GM23248 (cell line): Measurements from ENCODE around the gene TUBGCP6. TPM values are rescaled to one million over a fixed set of nuclear protein-coding genes. Genes with fewer than 3 reads are reported as not detected.

Source experiments
- DNase-seq: peaks from one replicate; pipeline ENCODE4 v3.0.0-alpha.2; 2015
- H2AFZ ChIP-seq: fragments of 200-600 bp; sonication (generic); 2 replicates; pipeline ENCODE4 v1.6.1; 2016; ENCODE audit warnings: antibody characterized with exemption
- H3F3A ChIP-seq: fragments of 200-600 bp; sonication (generic); 2 replicates; pipeline ENCODE4 v1.6.1; 2016; ENCODE audit warnings: mild to moderate bottlenecking, antibody characterized with exemption, mixed run types; ENCODE audit not compliant: insufficient read depth
- H3K27ac ChIP-seq: fragments of 200-600 bp; sonication (generic); 2 replicates; pipeline ENCODE4 v1.5.1; 2016; ENCODE audit warnings: mild to moderate bottlenecking
- H3K27me3 ChIP-seq: fragments of 200-600 bp; sonication (generic); replicated peaks from 2 replicates; pipeline ENCODE4 v1.6.1; 2016; ENCODE audit warnings: mild to moderate bottlenecking; ENCODE audit not compliant: insufficient read depth
- H3K36me3 ChIP-seq: fragments of 200-600 bp; sonication (generic); 2 replicates; pipeline ENCODE4 v1.6.1; 2016; ENCODE audit warnings: low read depth, mild to moderate bottlenecking
- H3K4me1 ChIP-seq: fragments of 200-600 bp; sonication (generic); 2 replicates; pipeline ENCODE4 v1.6.1; 2016; ENCODE audit warnings: mild to moderate bottlenecking; ENCODE audit not compliant: insufficient read depth
- H3K4me2 ChIP-seq: fragments of 200-600 bp; sonication (generic); one replicate; pipeline ENCODE4 v1.6.1; 2016; ENCODE audit warnings: mild to moderate bottlenecking; ENCODE audit not compliant: unreplicated experiment
- H3K4me3 ChIP-seq: fragments of 200-600 bp; sonication (generic); 2 replicates; pipeline ENCODE4 v1.5.1; 2016; ENCODE audit warnings: mild to moderate bottlenecking
- H3K79me2 ChIP-seq: fragments of 200-600 bp; sonication (generic); 2 replicates; pipeline ENCODE4 v1.6.1; 2016; ENCODE audit warnings: mild to moderate bottlenecking; ENCODE audit not compliant: insufficient read depth
- H3K9ac ChIP-seq: fragments of 200-600 bp; sonication (generic); 2 replicates; pipeline ENCODE4 v1.6.1; 2016; ENCODE audit warnings: mild to moderate bottlenecking
- H3K9me2 ChIP-seq: fragments of 200-600 bp; sonication (generic); 2 replicates; pipeline ENCODE4 v1.6.1; 2016; ENCODE audit warnings: mixed run types, mild to moderate bottlenecking, moderate library complexity; ENCODE audit not compliant: insufficient read depth
- H3K9me3 ChIP-seq: fragments of 200-600 bp; sonication (generic); one replicate; pipeline ENCODE4 v1.6.1; 2017; ENCODE audit warnings: low read depth
- H4K20me1 ChIP-seq: fragments of 200-600 bp; sonication (generic); 2 replicates; pipeline ENCODE4 v1.6.0; 2016; ENCODE audit not compliant: insufficient read depth
- EZH2 ChIP-seq: fragments of 200-600 bp; sonication (generic); IDR thresholded peaks from 2 replicates; pipeline ENCODE4 v1.6.1; 2018; ENCODE audit warnings: antibody characterized with exemption, mild to moderate bottlenecking; ENCODE audit not compliant: insufficient read depth, poor library complexity, severe bottlenecking
- EZH2phosphoT487 ChIP-seq: fragments of 200-600 bp; sonication (generic); IDR thresholded peaks from 2 replicates; pipeline ENCODE4 v1.6.1; 2018; ENCODE audit warnings: antibody characterized with exemption, moderate library complexity, mild to moderate bottlenecking, low read depth; ENCODE audit not compliant: insufficient read depth
- WGBS, 2 experiments: methylation state at CpG; one replicate each; pipeline ENCODE4 v1.1.6; 2015 to 2017; ENCODE audit warnings: low lambda C conversion rate in 2 of 2, low coverage in 1 of 2; ENCODE audit errors: missing lambda C conversion rate in 2 of 2; 5-methylcytosine and 5-hydroxymethylcytosine counted together
- in situ Hi-C: fragments of 300-500 bp; cut with MboI; formaldehyde crosslinking; loops from 2 replicates; pipeline ENCODE4 v1.15.0; 2020
- polyA plus RNA-seq: library from polyadenylated mRNA; unstranded; fragments of >200 nt; fragmentation: Nextera tagmentation; extraction: Ambion mirVana; gene quantifications from 2 replicates; pipeline ENCODE4 v1.2.1, GENCODE V29; 2016
- total RNA-seq: library from RNA; depleted of rRNA; stranded (reverse); fragments of >200 nt; shearing (Covaris generic); gene quantifications from 2 replicates; pipeline ENCODE4 v1.2.3, GENCODE V29; 2014

TUBGCP6 gene
- total and polyA plus RNA-seq, 2 experiments from 2014 or later: 16.6 to 32.0 TPM

DNA sequence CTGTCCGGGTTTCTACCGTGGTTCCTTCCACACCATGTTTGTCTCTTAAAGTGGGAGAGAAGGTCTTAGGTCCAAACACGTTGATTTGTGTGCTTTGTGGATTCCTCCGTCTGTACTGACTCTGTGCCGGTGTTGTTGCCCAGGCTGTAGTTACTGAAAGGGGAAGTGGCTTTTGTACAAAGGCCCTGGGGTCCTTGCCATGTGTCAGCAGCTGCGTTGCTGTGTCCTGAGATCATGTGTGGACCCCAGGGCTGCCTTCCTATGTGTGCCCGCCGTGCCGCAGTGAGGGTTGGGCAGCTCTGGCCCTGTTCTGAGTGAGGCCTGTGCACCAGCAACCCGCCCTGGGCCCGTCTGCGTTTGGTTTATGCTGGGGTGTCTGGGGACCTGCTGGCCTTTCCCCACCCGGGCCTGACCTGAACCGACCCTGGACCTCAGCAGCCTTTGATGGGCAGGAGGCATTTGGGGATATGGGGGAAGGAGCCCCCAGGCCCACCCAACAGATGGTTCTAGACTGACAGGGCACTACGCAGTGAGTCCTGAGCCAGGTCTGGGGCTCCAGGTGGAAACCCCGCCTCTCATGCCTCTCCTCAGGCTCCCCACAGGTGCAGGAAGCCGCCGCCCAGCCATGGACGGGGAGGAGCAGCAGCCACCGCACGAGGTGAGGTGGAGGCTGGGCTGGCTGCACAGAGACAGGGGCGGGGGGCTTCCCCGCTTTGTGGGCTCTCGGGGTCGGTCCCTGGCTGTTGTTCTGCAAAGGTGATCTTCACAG, 52.2 kb downstream of the TUBGCP6 start:
- Histone ChIP-seq H3K79me2 (peaks cover 55% of the 10 kb centered on the region), H4K20me1 (no peaks in the 10 kb centered on the region), H3K9me3 (no peaks in the 10 kb centered on the region), H3K4me3 (no peak overlapping the region), H3K36me3 (no peaks in the 10 kb centered on the region), H3K9ac (no peak overlapping the region), H3K27ac (no peak overlapping the region), H3K4me1 (no peaks in the 10 kb centered on the region), H3K9me2 (no peaks in the 10 kb centered on the region), H3K27me3 (no peaks in the 10 kb centered on the region), H2AFZ (no peak overlapping the region), H3F3A (no peaks in the 10 kb centered on the region), H3K4me2 (no peak overlapping the region)
- no peak for TF ChIP-seq EZH2
- no peak for TF ChIP-seq EZH2phosphoT487
- 86 to 87% methylated on average over 21 to 25 of the region's 25 CpGs for WGBS, 2 experiments
- in situ Hi-C loops: no loop called here
- no peak for DNase-seq

- H3K4me2 ChIP-seq: peak overlapping the region; percentile 58
- no peaks in the 10 kb centered on the region for H3K9me2 ChIP-seq
- H3F3A ChIP-seq: no peaks in the 10 kb centered on the region
- H4K20me1 ChIP-seq: no peaks in the 10 kb centered on the region
- in situ Hi-C loops: no loop called here
- H3K4me1 ChIP-seq: 0 out of 2 replicates have a peak, but pooled peaks cover 5% of the 10 kb centered on the region
- peak overlapping the region; percentile 29 for H3K27ac ChIP-seq
- peaks cover 70% of the 10 kb centered on the region for H3K79me2 ChIP-seq
- peak overlapping the region; percentile 60 for H3K4me3 ChIP-seq
- H3K9me3 ChIP-seq: no peaks in the 10 kb centered on the region
- no peak for TF ChIP-seq EZH2phosphoT487
- TF ChIP-seq EZH2: no peak
- H3K27me3 ChIP-seq: no peaks in the 10 kb centered on the region
- no peak for DNase-seq
- 84 to 88% methylated on average over 17 of the region's 18 CpGs for WGBS, 2 experiments
- H3K9ac ChIP-seq: peak overlapping the region; percentile 71
- no peak overlapping the region for H2AFZ ChIP-seq
- H3K36me3 ChIP-seq: no peaks in the 10 kb centered on the region
Measured at GRCh38 chr22:50190941-50191741, 53.7 kb downstream of the TUBGCP6 start.

GRCh38 chr22:50190182-50190940, 54.5 kb downstream of the TUBGCP6 start:
- Histone ChIP-seq H3K9me3 (no peaks in the 10 kb centered on the region), H3K79me2 (peaks cover 71% of the 10 kb centered on the region), H3K27ac (peak overlapping the region; percentile 29), H3K4me1 (0 out of 2 replicates have a peak, but pooled peaks cover 5% of the 10 kb centered on the region), H3K9ac (peak overlapping the region; percentile 71), H3K4me2 (peak overlapping the region; percentile 58), H3K4me3 (peak overlapping the region; percentile 60), H4K20me1 (no peaks in the 10 kb centered on the region), H3K9me2 (no peaks in the 10 kb centered on the region), H3K27me3 (no peaks in the 10 kb centered on the region), H3K36me3 (no peaks in the 10 kb centered on the region), H2AFZ (peak overlapping the region; percentile 50; the same call in 1 of the 2 replicates), H3F3A (no peaks in the 10 kb centered on the region)
- DNase-seq: peak; percentile 70
- no peak for TF ChIP-seq EZH2phosphoT487
- no peak for TF ChIP-seq EZH2
- WGBS, 2 experiments: 44 to 52% methylated on average over 33 to 40 of the region's 43 CpGs
- in situ Hi-C loops: no loop called here

DNA sequence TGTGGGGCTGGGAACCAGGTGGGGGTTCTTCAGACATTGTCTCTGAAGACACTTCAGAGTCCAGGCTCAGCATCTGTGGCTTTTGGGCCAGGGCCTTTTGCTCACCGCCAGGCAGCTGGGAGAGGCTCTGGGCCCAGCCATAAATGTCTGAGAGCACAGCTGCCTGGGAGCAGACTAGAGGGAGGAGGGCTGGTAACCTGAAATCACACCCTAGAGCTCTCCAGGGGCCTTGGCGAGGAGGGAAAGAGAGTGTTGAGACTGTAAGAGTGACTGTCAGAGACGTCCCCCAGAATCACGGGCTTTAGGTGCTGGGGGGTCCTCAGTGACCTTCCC, 55.0 kb downstream of the TUBGCP6 start:
- DNase-seq: no peak
- Histone ChIP-seq H3F3A (no peaks in the 10 kb centered on the region), H3K9me2 (no peaks in the 10 kb centered on the region), H3K79me2 (peaks cover 71% of the 10 kb centered on the region), H3K9ac (peak overlapping the region; percentile 71), H3K4me3 (no peak overlapping the region), H4K20me1 (no peaks in the 10 kb centered on the region), H3K27ac (peak overlapping the region; percentile 29; the same call in 1 of the 2 replicates), H3K36me3 (no peaks in the 10 kb centered on the region), H2AFZ (no peak overlapping the region), H3K9me3 (no peaks in the 10 kb centered on the region), H3K4me2 (peak overlapping the region; percentile 58), H3K4me1 (0 out of 2 replicates have a peak, but pooled peaks cover 5% of the 10 kb centered on the region), H3K27me3 (no peaks in the 10 kb centered on the region)
- WGBS, 2 experiments: 31 to 38% methylated on average over 4 of the region's 4 CpGs
- in situ Hi-C loops: no loop called here
- TF ChIP-seq EZH2 (no peak), EZH2phosphoT487 (no peak)
